ENCODE data around the gene TSC22D4.

The TSC22D4 gene

GRCh38 chr7:100428199-100428966 lies 50.6 kb downstream of the TSC22D4 start, which contains the start of gene ZCWPW1 (continued):
- no peak for TF ChIP-seq ZNF169 (tag by site-specific recombination; IDR thresholded peaks at IDR 0.05)
- TF ChIP-seq ZNF837 (tag by site-specific recombination; IDR thresholded peaks at IDR 0.05): no peak
- no peak for TF ChIP-seq ZNF211 (tag by site-specific recombination; IDR thresholded peaks at IDR 0.05; ENCODE audit: low read depth)
- TF ChIP-seq ZFHX2 (tag by site-specific recombination; conservative IDR thresholded peaks at IDR 0.05): peak; percentile 100
- TF ChIP-seq, protein P1, sequence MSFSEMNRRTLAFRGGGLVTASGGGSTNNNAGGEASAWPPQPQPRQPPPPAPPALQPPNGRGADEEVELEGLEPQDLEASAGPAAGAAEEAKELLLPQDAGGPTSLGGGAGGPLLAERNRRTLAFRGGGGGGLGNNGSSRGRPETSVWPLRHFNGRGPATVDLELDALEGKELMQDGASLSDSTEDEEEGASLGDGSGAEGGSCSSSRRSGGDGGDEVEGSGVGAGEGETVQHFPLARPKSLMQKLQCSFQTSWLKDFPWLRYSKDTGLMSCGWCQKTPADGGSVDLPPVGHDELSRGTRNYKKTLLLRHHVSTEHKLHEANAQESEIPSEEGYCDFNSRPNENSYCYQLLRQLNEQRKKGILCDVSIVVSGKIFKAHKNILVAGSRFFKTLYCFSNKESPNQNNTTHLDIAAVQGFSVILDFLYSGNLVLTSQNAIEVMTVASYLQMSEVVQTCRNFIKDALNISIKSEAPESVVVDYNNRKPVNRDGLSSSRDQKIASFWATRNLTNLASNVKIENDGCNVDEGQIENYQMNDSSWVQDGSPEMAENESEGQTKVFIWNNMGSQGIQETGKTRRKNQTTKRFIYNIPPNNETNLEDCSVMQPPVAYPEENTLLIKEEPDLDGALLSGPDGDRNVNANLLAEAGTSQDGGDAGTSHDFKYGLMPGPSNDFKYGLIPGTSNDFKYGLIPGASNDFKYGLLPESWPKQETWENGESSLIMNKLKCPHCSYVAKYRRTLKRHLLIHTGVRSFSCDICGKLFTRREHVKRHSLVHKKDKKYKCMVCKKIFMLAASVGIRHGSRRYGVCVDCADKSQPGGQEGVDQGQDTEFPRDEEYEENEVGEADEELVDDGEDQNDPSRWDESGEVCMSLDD (tag by site-specific recombination; IDR thresholded peaks at IDR 0.05): peak; percentile 100
- peak; percentile 87 for TF ChIP-seq SP2 (tag by site-specific recombination; IDR thresholded peaks at IDR 0.05)
- TF ChIP-seq SCRT1 (tag by site-specific recombination; IDR thresholded peaks at IDR 0.05; ENCODE audit: borderline replicate concordance): no peak; the same call in 1 of the 2 replicates
- TF ChIP-seq, protein P2, sequence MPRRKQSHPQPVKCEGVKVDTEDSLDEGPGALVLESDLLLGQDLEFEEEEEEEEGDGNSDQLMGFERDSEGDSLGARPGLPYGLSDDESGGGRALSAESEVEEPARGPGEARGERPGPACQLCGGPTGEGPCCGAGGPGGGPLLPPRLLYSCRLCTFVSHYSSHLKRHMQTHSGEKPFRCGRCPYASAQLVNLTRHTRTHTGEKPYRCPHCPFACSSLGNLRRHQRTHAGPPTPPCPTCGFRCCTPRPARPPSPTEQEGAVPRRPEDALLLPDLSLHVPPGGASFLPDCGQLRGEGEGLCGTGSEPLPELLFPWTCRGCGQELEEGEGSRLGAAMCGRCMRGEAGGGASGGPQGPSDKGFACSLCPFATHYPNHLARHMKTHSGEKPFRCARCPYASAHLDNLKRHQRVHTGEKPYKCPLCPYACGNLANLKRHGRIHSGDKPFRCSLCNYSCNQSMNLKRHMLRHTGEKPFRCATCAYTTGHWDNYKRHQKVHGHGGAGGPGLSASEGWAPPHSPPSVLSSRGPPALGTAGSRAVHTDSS (tag by site-specific recombination; IDR thresholded peaks at IDR 0.05): 0 out of 2 replicates have a peak, but pooled peaks have one; percentile 51
- no peak; the same call in 1 of the 2 replicates for TF ChIP-seq ZNF623 (tag by site-specific recombination; IDR thresholded peaks at IDR 0.05)
- TF ChIP-seq GFI1B (tag by site-specific recombination; IDR thresholded peaks at IDR 0.05): peak; percentile 68
- no peak for TF ChIP-seq ZNF132 (tag by site-specific recombination; IDR thresholded peaks at IDR 0.05; ENCODE audit: borderline replicate concordance)
- 0 out of 2 replicates have a peak, but pooled peaks have one; percentile 41 for TF ChIP-seq ZBTB48 (tag by site-specific recombination; IDR thresholded peaks at IDR 0.05)
- TF ChIP-seq ZNF341 (tag by site-specific recombination; IDR thresholded peaks at IDR 0.05; ENCODE audit: low read depth): 0 out of 2 replicates have a peak, but pooled peaks have one; percentile 1
- peak; percentile 100 for TF ChIP-seq EGR2 (tag by site-specific recombination; IDR thresholded peaks at IDR 0.05; ENCODE audit: low read depth)
- no peak for TF ChIP-seq ZNF404 (tag by site-specific recombination; IDR thresholded peaks at IDR 0.05)
- peak; percentile 71 for TF ChIP-seq ZNF843 (tag by site-specific recombination; IDR thresholded peaks at IDR 0.05)
- TF ChIP-seq ZNF350 (tag by site-specific recombination; IDR thresholded peaks at IDR 0.05): no peak
- no peak for TF ChIP-seq PRDM6 (tag by site-specific recombination; IDR thresholded peaks at IDR 0.05)
- no peak for TF ChIP-seq ZNF48 (tag by site-specific recombination; IDR thresholded peaks at IDR 0.05)
- TF ChIP-seq MZF1 (tag by site-specific recombination; IDR thresholded peaks at IDR 0.05; ENCODE audit: borderline replicate concordance): peak; percentile 55; the same call in 1 of the 2 replicates
- no peak for TF ChIP-seq ZNF530 (tag by site-specific recombination; IDR thresholded peaks at IDR 0.05; ENCODE audit: low read depth)
- peak; percentile 65 for TF ChIP-seq ZSCAN30 (tag by site-specific recombination; IDR thresholded peaks at IDR 0.05)
- TF ChIP-seq ZNF19 (tag by site-specific recombination; IDR thresholded peaks at IDR 0.05; ENCODE audit: low read depth): no peak
- peak; percentile 79 for TF ChIP-seq KLF17 (tag by site-specific recombination; IDR thresholded peaks at IDR 0.05)
- no peak for TF ChIP-seq ZNF433 (tag by site-specific recombination; IDR thresholded peaks at IDR 0.05; ENCODE audit: low read depth)
- TF ChIP-seq SP7 (tag by site-specific recombination; IDR thresholded peaks at IDR 0.05): peak; percentile 92
- TF ChIP-seq GLI4 (tag by site-specific recombination; IDR thresholded peaks at IDR 0.05): peak; percentile 94; the same call in 1 of the 2 replicates
- TF ChIP-seq KLF16 (tag by site-specific recombination; IDR thresholded peaks at IDR 0.05): peak; percentile 98
- TF ChIP-seq ZSCAN18 (tag by site-specific recombination; IDR thresholded peaks at IDR 0.05): peak; percentile 8; the same call in 1 of the 2 replicates
- no peak for TF ChIP-seq ZNF707 (tag by site-specific recombination; IDR thresholded peaks at IDR 0.05)
- no peak for TF ChIP-seq ZNF302 (tag by site-specific recombination; IDR thresholded peaks at IDR 0.05; ENCODE audit: low read depth)
- TF ChIP-seq GLI2 (tag by site-specific recombination; IDR thresholded peaks at IDR 0.05; ENCODE audit: borderline replicate concordance, low read depth): no peak
- TF ChIP-seq ZNF223 (tag by site-specific recombination; IDR thresholded peaks at IDR 0.05): no peak
